ENCODE data around the gene CYP24A1.

Gene CYP24A1

DNA sequence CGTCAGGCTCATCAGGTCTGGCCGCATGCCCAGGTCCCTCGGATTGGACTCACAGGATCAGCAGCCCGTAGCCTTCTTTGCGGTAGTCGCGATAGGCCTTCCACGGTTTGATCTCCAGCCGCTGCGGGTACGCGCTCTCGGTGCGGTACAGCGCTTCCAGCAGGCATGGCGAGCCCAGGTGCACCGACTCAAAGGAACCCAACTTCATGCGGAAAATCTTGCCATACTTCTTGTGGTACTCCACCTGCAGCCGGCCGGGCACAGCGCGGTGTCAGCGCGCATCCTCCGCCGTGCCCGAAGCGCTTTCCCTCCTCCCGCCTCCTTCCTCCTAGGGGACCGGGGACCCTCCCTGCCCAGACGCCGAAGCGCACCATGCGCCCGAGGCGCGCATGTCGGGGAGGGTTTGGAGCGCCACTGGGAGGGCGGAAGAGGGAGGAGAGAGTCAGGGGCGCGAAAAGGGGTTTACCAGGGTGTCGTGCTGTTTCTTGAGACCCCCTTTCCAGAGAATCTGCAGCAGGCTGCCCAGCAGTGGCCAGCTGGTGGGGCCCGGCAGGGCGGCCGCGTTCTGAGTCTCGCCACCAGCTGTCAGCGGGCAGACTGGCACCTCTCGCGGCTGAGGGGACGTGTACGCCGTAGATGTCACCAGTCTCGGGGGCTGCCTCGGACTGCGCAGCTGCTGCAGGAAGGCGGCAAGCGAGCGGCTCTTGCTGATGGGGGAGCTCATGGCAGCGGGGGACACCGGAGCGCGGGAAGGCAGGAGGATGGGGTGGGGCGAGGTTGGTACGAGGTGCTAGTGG is 732 bp downstream of the CYP24A1 start:
- no peak overlapping the region for H3K27ac ChIP-seq
- TF ChIP-seq ZFX (IDR thresholded peaks at IDR 0.05; ENCODE audit: borderline replicate concordance) = no peak
- TF ChIP-seq, protein P1, sequence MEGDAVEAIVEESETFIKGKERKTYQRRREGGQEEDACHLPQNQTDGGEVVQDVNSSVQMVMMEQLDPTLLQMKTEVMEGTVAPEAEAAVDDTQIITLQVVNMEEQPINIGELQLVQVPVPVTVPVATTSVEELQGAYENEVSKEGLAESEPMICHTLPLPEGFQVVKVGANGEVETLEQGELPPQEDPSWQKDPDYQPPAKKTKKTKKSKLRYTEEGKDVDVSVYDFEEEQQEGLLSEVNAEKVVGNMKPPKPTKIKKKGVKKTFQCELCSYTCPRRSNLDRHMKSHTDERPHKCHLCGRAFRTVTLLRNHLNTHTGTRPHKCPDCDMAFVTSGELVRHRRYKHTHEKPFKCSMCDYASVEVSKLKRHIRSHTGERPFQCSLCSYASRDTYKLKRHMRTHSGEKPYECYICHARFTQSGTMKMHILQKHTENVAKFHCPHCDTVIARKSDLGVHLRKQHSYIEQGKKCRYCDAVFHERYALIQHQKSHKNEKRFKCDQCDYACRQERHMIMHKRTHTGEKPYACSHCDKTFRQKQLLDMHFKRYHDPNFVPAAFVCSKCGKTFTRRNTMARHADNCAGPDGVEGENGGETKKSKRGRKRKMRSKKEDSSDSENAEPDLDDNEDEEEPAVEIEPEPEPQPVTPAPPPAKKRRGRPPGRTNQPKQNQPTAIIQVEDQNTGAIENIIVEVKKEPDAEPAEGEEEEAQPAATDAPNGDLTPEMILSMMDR (IDR thresholded peaks at IDR 0.05) = no peak

DNA sequence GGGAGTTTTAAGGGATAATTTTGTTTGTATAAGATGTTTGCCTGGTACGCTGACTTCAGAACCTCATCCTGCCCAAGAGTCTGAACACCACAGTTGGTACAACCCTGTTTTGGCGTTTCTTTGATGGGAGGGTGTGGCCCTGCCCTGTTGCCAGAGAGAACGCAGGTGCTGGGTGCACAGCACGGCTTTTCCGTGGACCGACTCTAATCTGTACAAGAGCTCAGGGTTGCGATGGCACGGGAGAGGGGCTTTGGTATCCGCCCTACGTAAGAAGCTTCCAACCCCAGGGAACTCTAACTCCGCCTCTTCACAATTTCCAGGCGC is 1.3 kb downstream of the CYP24A1 start:
- TF ChIP-seq, protein P1 (IDR thresholded peaks at IDR 0.05) = no peak
- no peak for TF ChIP-seq ZFX (IDR thresholded peaks at IDR 0.05; ENCODE audit: borderline replicate concordance)
- H3K27ac ChIP-seq = no peak overlapping the region

DNA sequence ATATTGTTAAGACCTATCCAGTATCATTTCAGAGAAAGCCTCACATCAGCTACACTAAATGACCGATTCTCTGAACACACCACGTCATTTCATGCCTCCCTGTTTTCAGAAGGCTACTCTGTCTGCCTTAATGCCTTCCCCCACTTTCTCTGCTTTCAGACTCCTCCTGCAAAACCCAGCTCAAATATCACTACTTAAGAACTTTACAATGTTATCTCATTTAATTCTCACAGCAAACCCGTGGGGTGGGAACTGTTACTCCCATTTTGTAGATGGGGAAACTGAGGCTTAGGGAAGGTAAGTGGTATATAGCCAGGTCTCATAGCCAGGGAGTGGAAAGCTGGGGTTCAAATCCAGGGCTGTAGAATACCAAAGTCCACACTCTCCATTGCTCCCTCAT is 2.8 kb downstream of the CYP24A1 start:
- H3K27ac ChIP-seq = no peak overlapping the region
- no peak for TF ChIP-seq ZFX (IDR thresholded peaks at IDR 0.05; ENCODE audit: borderline replicate concordance)
- TF ChIP-seq, protein P1 (IDR thresholded peaks at IDR 0.05) = no peak

DNA sequence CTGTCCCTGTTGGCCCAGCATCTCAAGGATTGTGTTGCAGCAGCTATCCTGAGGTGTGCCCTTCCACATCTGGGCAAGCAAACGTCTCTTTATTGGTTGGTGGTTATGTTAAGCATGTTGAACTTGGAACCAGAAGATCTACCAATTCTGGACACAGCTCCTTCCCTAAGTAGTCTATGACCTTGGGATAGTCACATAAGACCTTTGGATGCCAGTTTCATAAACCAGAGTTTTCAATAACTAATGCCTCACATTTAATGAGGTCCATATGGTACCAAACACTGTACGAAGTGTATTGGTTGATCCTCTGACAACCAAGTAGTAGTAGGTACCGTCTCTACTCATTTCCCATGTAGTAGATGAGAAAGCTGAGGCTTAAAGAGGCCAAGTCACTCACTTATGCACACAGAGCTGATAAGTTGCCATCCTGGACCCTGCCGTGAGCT is 3.7 kb downstream of the CYP24A1 start:
- no peak for TF ChIP-seq ZFX (IDR thresholded peaks at IDR 0.05; ENCODE audit: borderline replicate concordance)
- TF ChIP-seq, protein P1 (IDR thresholded peaks at IDR 0.05) = no peak
- H3K27ac ChIP-seq = no peak overlapping the region

DNA sequence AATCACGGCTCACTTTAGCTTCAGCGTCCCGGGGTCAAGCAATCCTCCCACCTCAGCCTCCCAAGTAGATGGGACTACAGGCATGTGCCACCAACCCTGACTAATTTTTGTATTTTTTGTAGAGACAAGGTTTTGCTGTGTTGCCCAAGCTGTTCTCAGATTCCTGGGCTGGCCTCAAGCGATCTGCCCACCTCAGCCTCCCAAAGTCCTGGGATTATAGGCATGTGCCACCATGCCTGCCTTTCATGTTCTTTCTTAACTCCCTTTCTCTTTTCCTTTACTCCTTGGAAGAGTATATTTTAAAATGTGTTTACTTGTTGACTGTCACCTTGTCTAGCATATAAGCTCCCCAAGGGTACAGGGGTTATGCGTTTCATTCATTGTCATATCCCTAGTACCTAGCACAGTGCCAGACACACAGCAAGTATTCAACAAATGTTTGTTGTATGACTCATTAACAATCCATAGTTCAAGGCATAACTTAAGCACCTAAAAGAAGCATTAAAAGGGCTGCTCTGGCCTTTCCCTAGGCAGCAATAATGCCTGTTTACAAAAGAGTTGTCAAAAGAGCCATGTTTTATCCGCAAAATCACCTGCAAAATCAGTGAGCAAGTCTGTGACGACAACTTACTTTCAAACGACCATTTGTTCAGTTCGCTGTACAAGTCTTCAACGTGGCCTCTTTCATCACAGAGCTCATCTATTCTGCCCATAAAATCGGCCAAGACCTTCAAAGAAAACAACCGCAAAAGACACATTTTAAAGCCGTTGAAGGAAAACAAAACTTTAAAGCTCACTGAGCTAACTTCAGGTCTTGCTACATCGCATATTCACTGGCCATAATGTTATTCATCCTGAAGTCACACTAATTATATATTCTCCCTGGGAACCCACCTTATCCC is 4.6 kb downstream of the CYP24A1 start:
- no peak for TF ChIP-seq ZFX (IDR thresholded peaks at IDR 0.05; ENCODE audit: borderline replicate concordance)
- TF ChIP-seq, protein P1 (IDR thresholded peaks at IDR 0.05) = no peak
- H3K27ac ChIP-seq = no peak overlapping the region

DNA sequence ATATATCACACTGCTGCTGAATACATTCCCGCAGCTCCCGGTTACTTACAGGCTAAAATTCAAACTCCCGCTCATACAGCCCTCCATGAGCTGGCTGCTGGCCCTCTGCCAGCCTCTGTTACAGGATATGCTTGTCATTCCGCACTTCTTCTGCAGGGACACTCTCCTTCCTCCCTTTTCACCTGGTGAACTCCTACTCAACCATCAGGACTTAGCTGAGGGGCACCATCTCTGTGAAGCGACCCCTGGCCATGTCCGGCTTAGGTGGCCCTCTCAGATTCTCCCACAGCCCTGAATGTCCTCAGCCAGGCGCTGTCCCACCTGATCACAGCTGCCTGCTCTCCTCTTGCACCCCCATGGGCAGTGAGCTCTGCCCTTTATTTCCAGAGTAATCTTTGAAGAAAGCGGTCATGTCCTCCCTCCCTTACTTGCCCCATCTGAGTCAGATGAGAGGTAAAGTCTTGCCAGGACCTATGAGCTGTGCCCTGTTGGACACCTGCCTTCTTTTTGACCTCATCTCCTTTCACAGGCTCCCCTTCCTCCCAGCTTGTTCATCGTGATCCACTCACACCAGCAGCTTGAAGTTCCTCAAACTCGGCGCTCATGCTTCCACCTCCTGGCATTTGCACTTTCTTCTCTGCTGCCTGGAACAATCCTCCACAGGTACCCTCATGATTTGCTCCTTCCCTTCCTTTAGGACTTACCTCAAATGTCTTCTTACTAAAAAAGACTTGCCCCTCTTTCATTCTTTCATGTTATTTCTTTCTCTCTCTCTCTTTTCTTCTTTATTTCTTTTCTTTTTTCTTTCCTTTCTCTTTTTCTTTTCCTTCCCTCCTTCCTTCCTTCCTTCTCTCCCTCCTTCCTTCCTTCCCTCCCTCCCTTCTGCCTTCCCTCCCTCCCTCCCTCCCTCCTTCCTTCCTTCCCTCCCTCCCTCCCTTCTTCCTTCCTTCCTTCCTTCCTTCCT is 5.6 kb downstream of the CYP24A1 start:
- H3K27ac ChIP-seq = no peak overlapping the region
- TF ChIP-seq ZFX (IDR thresholded peaks at IDR 0.05; ENCODE audit: borderline replicate concordance) = no peak
- TF ChIP-seq, protein P1 (IDR thresholded peaks at IDR 0.05) = no peak

All from 22Rv1 (cell line).